HUES64 (cell line): ENCODE measurements around the gene ATP1B2.

Experiments
- H3K27ac ChIP-seq: 2 replicates; pipeline ENCODE4 v1.7.0; 2013; ENCODE audit warnings: low read depth, low read length, inconsistent platforms
- H3K27me3 ChIP-seq: 2 replicates; pipeline ENCODE4 v1.6.1; 2013; ENCODE audit warnings: mild to moderate bottlenecking, low read length; ENCODE audit not compliant: insufficient read depth
- H3K36me3 ChIP-seq: 2 replicates; pipeline ENCODE4 v1.6.1; 2013; ENCODE audit warnings: mild to moderate bottlenecking, low read length; ENCODE audit not compliant: insufficient read depth
- H3K4me1 ChIP-seq: 2 replicates; pipeline ENCODE4 v1.6.1; 2013; ENCODE audit warnings: mild to moderate bottlenecking, low read length, moderate library complexity; ENCODE audit not compliant: insufficient read depth
- H3K4me3 ChIP-seq: 2 replicates; pipeline ENCODE4 v1.5.1; 2013; ENCODE audit warnings: mild to moderate bottlenecking, low read length, moderate library complexity
- H3K9ac ChIP-seq: 2 replicates; pipeline ENCODE4 v1.6.1; 2013; ENCODE audit warnings: mild to moderate bottlenecking, low read depth, low read length
- H3K9me3 ChIP-seq: 2 replicates; pipeline ENCODE4 v1.6.1; 2013; ENCODE audit warnings: low read depth, low read length; ENCODE audit not compliant: insufficient read depth
- WGBS: fragments of 150-250, 120-280 bp; methylation state at CpG from one replicate; pipeline ENCODE4 v1.1.7; 2013; ENCODE audit warnings: missing lambda C conversion rate; 5-methylcytosine and 5-hydroxymethylcytosine counted together

The ATP1B2 gene

GRCh38 chr17:7655541-7655840, 4.8 kb downstream of the ATP1B2 start:
- Histone ChIP-seq H3K4me3 (no peak overlapping the region), H3K36me3 (peaks cover 12% of the 10 kb centered on the region; the same call in 1 of the 2 replicates), H3K4me1 (peaks cover 21% of the 10 kb centered on the region), H3K9ac (no peak overlapping the region), H3K27ac (no peak overlapping the region), H3K9me3 (no peaks in the 10 kb centered on the region), H3K27me3 (peaks cover 24% of the 10 kb centered on the region)
- WGBS: 94% methylated on average over 17 of the region's 17 CpGs

- 5% methylated on average over 10 of the region's 10 CpGs for WGBS
- peaks cover 12% of the 10 kb centered on the region; the same call in 1 of the 2 replicates for H3K36me3 ChIP-seq
- H3K9ac ChIP-seq: peak overlapping the region; percentile 36; the same call in 1 of the 2 replicates
- peak overlapping the region; percentile 31 for H3K4me3 ChIP-seq
- peaks cover 21% of the 10 kb centered on the region for H3K4me1 ChIP-seq
- no peaks in the 10 kb centered on the region for H3K9me3 ChIP-seq
- peak overlapping the region; percentile 52; the same call in 1 of the 2 replicates for H3K27ac ChIP-seq
- peaks cover 11% of the 10 kb centered on the region; the same call in 1 of the 2 replicates for H3K27me3 ChIP-seq
Measured at GRCh38 chr17:7656958-7657609, 6.4 kb downstream of the ATP1B2 start.

GRCh38 chr17:7667656-7668406, 17.1 kb downstream of the ATP1B2 start:
- H3K9ac ChIP-seq: no peak overlapping the region
- H3K9me3 ChIP-seq: no peaks in the 10 kb centered on the region
- peaks cover 56% of the 10 kb centered on the region for H3K36me3 ChIP-seq
- WGBS: 84% methylated on average over 10 of the region's 10 CpGs
- no peaks in the 10 kb centered on the region for H3K27me3 ChIP-seq
- H3K4me3 ChIP-seq: no peak overlapping the region
- H3K27ac ChIP-seq: no peak overlapping the region; the same call in 1 of the 2 replicates
- H3K4me1 ChIP-seq: no peaks in the 10 kb centered on the region

GRCh38 chr17:7668482-7668881, 17.8 kb downstream of the ATP1B2 start:
- Histone ChIP-seq H3K4me3 (no peak overlapping the region), H3K9me3 (peaks cover 4% of the 10 kb centered on the region; the same call in 1 of the 2 replicates), H3K27me3 (no peaks in the 10 kb centered on the region), H3K4me1 (no peaks in the 10 kb centered on the region), H3K9ac (no peak overlapping the region), H3K27ac (no peak overlapping the region), H3K36me3 (peaks cover 62% of the 10 kb centered on the region)
- 89% methylated on average over 7 of the region's 7 CpGs for WGBS

GRCh38 chr17:7673239-7673638, 22.5 kb downstream of the ATP1B2 start:
- H3K27ac ChIP-seq: no peak overlapping the region
- WGBS: 82% methylated on average over 2 of the region's 2 CpGs
- H3K9me3 ChIP-seq: peaks cover 8% of the 10 kb centered on the region; the same call in 1 of the 2 replicates
- H3K4me1 ChIP-seq: peaks cover 14% of the 10 kb centered on the region
- no peak overlapping the region for H3K9ac ChIP-seq
- H3K4me3 ChIP-seq: no peak overlapping the region
- no peaks in the 10 kb centered on the region for H3K27me3 ChIP-seq
- H3K36me3 ChIP-seq: peaks cover 69% of the 10 kb centered on the region

GRCh38 chr17:7674934-7675333, 24.2 kb downstream of the ATP1B2 start:
- peaks cover 56% of the 10 kb centered on the region for H3K36me3 ChIP-seq
- H3K9ac ChIP-seq: no peak overlapping the region
- no peaks in the 10 kb centered on the region for H3K27me3 ChIP-seq
- H3K4me1 ChIP-seq: peaks cover 14% of the 10 kb centered on the region
- no peak overlapping the region for H3K4me3 ChIP-seq
- H3K27ac ChIP-seq: no peak overlapping the region
- 89% methylated on average over 14 of the region's 14 CpGs for WGBS
- peaks cover 8% of the 10 kb centered on the region; the same call in 1 of the 2 replicates for H3K9me3 ChIP-seq

GRCh38 chr17:7676533-7676932, 25.8 kb downstream of the ATP1B2 start:
- peaks cover 41% of the 10 kb centered on the region for H3K36me3 ChIP-seq
- 47% methylated on average over 5 of the region's 5 CpGs for WGBS

GRCh38 chr17:7677388-7678067, 26.8 kb downstream of the ATP1B2 start:
- H3K4me3 ChIP-seq: peak overlapping the region; percentile 15; the same call in 1 of the 2 replicates
- H3K27me3 ChIP-seq: no peaks in the 10 kb centered on the region
- H3K9me3 ChIP-seq: peaks cover 8% of the 10 kb centered on the region; the same call in 1 of the 2 replicates
- no peak overlapping the region for H3K9ac ChIP-seq
- peaks cover 36% of the 10 kb centered on the region for H3K36me3 ChIP-seq
- H3K27ac ChIP-seq: peak overlapping the region; percentile 66; the same call in 1 of the 2 replicates
- WGBS: 20% methylated on average over 10 of the region's 10 CpGs
- peaks cover 14% of the 10 kb centered on the region for H3K4me1 ChIP-seq

More at GRCh38 chr17:7676533-7676932, 25.8 kb downstream of the ATP1B2 start:
- Histone ChIP-seq H3K4me3 (peak overlapping the region; percentile 15; the same call in 1 of the 2 replicates), H3K9me3 (peaks cover 8% of the 10 kb centered on the region; the same call in 1 of the 2 replicates), H3K4me1 (peaks cover 14% of the 10 kb centered on the region), H3K27ac (peak overlapping the region; percentile 61), H3K9ac (peak overlapping the region; percentile 50), H3K27me3 (no peaks in the 10 kb centered on the region)

- H3K36me3 ChIP-seq: peaks cover 15% of the 10 kb centered on the region
- 71% methylated on average over 15 of the region's 15 CpGs for WGBS
- H3K9ac ChIP-seq: peak overlapping the region; percentile 98
- peak overlapping the region; percentile 98 for H3K4me3 ChIP-seq
- H3K9me3 ChIP-seq: no peaks in the 10 kb centered on the region
- H3K4me1 ChIP-seq: peaks cover 20% of the 10 kb centered on the region
- no peaks in the 10 kb centered on the region for H3K27me3 ChIP-seq
- peak overlapping the region; percentile 13 for H3K27ac ChIP-seq
Measured at GRCh38 chr17:7684851-7685532, 34.3 kb downstream of the ATP1B2 start.

- peaks cover 20% of the 10 kb centered on the region for H3K36me3 ChIP-seq
- no peaks in the 10 kb centered on the region for H3K9me3 ChIP-seq
- peak overlapping the region; percentile 98 for H3K9ac ChIP-seq
- H3K27me3 ChIP-seq: no peaks in the 10 kb centered on the region
- H3K4me3 ChIP-seq: peak overlapping the region; percentile 98
- WGBS: 5% methylated on average over 44 of the region's 44 CpGs
- peak overlapping the region; percentile 98 for H3K27ac ChIP-seq
- peaks cover 20% of the 10 kb centered on the region for H3K4me1 ChIP-seq
Measured at GRCh38 chr17:7685533-7686221, 35.0 kb downstream of the ATP1B2 start.
